Mammary epithelial cell (primary cell): Measurements from ENCODE around the gene SUSD6.

Experiments used
- CTCF ChIP-seq, 2 donors: IDR thresholded peaks in 1 of 2; conservative IDR thresholded peaks in 1 of 2; 2 replicates each; pipeline ENCODE4 v1.5.1; 2011 to 2012; ENCODE audit warnings: inconsistent platforms in 2 of 2, low read length in 2 of 2, mild to moderate bottlenecking in 2 of 2, control low read depth in 1 of 2, low read depth in 1 of 2; ENCODE audit not compliant: insufficient read depth in 1 of 2; ENCODE audit errors: extremely low read depth in 1 of 2
- EZH2 ChIP-seq: IDR thresholded peaks from 2 replicates; pipeline ENCODE4 v1.6.1; 2012; ENCODE audit warnings: low read length, inconsistent platforms, borderline replicate concordance

- TF ChIP-seq CTCF (conservative IDR thresholded peaks at IDR 0.05 in 1 of 2, IDR thresholded peaks at IDR 0.05 in 1 of 2; ENCODE audit: extremely low read depth in 1 of 2, insufficient read depth in 1 of 2, low read depth in 1 of 2, low read length in 2 of 2), result no peak
- no peak for TF ChIP-seq EZH2
Observed at GRCh38 chr14:69685218-69685616, 73.8 kb downstream of the SUSD6 start.
